NCI-H187 treated with DMSO at 0.1 percent for 48 hours (cell line): Measurements from ENCODE around the gene MEX3C.

Experiments used
- DNase-seq: peaks from one replicate; lab custom pipeline; 2025; lab: John Stamatoyannopoulos, UW

MEX3C gene

DNA sequence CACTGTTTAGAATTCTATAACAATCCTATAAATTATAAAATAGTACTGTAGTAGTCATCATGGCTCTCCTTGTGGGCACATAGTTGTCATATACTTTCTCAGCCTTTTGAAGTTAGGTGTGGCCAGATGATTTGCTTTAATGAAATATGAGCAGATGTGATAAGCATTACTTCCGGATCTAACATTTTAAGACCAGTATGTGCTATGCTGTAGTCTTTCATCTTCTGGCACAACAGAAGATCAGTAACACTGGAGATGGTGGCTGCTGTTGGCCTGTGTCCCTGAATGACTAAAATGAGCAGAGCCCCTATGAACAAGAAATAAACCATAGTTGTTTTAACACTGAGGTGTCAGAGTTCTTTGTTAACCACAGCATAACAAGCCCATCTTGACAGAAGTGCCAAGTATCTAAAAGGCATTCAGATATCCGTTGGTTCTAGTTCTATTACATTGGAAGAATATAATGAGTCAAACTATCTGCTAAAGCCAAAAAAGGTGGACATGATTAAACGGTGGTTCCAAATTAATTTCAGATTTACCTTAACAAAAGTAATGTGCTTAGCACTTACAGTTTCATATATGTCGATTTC, 6.3 kb downstream of the MEX3C start:
- DNase-seq = no peak

DNA sequence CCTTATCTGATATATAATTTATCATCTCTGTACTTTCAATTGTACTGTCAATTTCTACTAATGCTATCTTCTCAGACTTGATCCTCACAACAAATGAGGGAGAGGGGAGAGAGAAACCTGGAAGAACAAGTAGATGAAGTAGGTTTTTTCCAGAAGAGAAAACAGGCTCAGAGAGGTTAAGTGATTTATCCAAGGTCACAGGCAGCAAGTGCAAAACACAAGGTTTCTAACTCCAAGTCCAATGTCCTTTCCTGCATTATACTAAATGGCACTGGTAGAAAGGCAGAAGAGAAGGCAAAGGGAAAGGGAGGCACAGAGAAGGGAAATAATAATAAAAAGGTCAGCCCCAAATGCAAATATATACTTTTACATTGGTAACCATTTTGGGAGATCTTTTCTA, 7.5 kb downstream of the MEX3C start:
- DNase-seq = no peak

DNA sequence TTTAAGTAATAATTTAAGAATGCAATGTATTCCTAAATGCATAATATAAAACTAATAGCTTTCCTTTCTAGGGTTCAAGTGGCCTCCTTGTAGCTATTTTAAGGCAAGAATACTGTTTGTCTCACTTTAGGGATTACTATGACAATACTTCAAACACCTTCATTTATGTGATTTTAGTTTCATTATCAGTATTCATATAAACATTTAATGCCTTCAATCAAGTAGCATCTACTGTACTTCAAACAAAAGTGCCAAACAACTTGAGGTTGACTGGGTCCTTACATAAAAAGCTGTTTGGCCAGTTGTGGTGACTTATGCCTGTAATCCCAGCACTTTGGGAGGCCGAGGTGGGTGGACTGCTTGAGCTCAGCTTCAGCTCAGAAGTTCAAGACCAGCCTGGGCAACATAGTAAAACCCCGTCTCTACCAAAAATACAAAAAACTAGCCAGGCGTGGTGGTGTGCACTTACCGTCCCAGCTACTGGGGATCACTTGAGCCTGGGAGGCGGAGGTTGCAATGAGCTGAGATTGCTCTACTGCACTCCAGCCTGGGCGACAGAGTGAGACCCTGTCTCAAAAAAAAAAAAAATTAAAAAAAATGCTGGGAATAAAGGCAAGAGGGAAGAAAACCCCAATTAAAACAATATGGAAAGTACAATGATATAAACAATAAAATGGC, 9.3 kb downstream of the MEX3C start:
- no peak for DNase-seq

DNA sequence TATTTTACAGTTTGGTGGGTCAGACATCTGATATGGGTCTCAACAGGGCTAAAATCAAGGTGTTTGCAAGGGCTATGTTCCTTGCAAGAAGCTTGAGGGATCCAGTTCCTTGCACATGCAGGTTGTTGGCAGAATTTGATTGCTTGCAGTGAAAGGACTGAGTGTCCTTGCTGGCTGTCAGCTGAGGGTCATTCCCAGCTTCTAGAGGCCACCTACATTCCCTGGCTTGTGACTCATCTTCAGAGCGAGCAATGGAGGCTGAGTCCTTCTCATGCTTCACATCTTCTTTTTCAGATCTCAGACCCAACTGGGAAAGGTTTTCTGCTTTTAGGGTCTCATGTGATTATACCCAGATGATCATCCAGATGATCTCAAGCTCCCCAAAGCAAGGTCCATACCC, 12.4 kb downstream of the MEX3C start:
- DNase-seq = no peak

DNA sequence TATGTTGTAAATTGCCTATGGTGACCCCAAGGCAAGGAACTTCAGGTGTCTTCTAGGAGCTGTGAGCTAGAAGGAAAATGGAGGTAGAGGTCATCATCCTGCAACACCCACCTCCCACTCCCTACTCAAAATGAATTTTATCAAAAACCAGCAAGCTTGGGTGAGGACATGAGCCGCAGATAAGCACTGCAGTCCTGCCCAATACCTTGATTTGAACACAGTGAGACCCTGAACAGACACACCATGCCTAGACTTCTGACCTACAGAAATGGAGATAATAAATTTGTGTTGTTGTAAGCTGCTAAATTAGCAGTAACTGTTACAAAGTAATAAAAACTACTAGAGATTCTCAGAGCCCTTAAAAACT, 13.4 kb downstream of the MEX3C start:
- DNase-seq = no peak

DNA sequence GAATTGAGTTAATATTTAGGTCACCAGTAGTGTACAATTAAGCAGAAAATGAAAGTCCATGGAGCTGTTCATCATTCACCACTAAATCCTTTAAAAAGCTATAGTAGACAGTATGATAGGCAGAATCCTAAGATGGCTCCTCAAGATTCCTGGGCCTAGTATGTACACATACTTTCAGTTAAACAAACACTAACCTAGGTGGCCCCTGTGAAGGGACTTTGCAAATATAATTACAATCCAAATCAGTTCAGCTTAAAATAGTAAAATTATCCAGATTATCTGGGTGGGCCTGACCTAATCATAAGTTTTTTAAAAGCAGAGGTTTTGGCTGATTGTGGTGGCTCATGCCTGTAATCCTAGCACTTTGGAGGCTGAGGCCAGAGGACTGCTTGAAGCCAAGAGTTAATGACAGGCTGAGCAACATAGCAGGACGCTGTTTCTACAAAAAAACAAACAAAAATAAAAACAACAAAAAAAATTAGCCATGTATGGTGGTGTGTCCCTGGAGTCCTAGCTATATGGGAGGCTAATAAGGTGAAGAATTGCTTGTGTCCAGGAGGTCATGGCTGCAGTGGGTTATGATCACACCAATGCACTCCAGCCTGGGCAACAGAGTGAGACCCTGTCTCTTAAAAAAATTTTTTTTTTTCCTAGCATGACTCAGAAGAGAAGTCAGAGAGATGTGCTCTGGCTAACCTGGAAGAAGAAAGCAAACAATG, 13.9 kb downstream of the MEX3C start:
- no peak for DNase-seq

DNA sequence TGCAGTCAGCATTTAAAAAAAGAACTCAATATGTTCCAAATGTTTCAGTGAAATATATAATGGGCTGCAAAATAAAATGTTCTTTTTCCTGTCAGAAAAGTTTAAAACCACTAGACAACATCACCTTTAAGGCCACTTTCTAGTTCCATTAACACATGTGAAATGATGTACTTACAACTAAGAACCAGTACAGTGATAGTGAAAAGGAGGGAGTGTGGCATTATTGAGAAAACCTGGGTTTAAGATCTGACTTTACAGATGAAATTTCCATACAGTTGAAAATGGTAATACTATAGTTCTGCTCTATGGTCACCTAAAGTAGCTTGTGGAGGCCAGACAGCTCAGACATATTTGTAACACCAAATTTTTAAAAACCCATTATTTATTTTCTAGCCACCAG, 14.7 kb downstream of the MEX3C start:
- DNase-seq = no peak

DNA sequence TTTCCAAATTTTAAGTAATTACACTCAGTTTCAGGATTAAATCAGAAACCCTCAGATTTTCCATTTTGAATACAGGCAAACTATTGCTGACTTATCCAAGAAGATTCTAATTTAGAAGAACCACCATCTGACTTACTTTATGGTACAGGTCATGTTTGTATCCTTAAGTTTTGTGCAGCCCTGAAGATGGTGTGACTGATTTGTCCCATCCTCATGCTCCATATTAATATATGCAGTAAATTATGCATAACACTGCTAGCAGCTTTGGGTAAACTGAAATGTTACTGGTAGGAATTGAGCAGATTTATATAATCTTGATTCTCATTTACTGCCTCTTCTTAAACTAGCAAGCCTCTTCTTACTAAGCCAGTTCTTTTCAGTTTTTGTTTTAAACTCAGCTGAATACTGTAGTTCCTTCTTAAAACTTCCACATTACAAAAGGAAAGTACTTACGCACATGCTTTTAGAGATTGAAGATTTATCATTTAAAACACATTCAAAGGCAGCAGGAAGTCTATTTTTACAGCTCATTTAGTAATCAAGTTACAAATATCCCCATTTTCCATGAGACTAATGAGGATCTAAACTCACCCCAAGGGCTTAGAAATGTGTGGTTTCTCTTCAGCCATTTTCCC, 25.7 kb downstream of the MEX3C start:
- no peak for DNase-seq

DNA sequence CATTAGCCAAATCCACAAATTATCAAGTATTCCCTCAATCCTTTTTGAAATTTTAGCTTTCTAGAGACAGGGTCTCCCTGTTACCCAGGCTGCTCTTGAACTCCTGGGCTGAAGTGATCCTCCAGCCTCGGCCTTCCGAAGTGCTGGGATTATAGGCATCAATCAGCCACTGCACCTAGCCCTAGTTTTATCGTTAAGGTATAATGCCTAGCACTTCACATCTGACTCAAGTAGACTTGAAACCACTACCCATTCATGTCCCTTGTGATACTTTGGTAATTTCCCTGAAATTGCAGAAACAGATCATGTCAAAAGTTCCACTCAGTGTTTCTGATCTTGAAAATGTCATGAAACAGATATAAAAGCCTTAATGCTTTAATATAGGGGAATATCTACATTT, 26.3 kb downstream of the MEX3C start:
- DNase-seq = no peak

DNA sequence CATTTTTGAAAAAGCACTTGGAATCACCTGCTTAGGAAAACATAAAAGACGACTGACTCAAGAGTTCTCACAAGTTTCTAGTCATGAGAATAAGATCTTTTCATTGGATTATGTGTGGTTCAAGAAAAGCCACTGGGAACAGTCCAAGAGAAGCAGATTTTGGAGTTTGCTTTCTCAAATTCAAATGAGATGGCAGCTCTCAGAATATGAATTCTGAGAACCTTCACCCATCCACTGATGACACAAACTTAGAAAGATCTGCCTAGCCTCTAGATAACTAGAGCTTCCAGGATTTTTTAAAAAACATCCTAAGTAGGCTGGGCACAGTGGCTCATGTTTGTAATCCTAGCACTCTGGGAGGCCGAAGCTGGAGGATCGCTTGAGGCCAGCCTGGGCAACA, 26.8 kb downstream of the MEX3C start:
- DNase-seq = no peak

DNA sequence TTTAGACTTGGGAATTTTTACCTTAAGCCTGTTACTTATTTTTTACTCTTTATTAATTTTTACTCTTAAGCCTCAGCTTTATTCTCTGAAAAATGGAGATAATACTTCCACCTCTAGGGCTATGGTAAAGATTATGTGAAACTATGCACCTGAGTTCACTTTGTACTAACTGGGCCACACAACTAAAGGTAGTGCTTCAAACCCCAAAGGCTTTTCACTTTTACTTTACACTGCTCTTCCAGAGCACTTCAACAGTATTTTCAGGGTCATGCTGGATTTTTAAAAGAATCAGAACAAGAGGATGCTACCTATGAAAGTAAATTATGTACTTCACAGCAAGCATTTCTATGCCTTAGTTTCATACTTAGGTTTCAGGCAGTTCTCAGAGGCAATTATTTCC, 27.8 kb downstream of the MEX3C start:
- no peak for DNase-seq

DNA sequence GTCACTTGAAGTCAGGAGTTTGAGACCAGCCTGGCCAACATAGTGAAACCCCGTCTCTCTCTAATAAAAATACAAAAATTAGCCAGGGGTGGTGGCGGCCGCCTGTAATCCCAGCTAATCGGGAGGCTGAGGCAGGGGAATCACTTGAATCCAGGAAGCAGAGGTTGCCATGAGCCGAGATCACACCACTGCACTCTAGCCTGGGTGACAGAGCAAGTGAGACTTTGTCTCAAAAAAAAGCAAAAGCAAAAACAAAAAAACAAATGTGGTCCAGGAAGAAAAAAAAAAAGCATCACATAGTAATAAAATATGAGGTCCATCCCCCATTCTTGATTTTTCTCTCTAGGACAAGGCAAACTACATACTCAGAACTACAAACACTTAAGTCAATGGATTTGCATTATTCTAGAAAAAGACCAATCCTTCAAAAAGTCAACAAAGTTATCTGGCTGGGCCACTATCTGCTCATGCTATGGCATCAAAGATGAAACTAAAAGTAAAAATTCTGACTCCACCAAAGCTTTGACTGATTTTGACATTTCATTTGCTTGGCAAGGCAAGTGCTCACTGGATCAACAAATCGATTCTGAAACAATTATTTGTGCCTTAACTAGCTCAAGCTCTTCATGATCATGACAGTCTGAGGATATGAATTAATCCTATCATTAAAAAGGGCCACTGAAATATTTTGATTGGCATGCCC, 28.4 kb downstream of the MEX3C start:
- DNase-seq = no peak

DNA sequence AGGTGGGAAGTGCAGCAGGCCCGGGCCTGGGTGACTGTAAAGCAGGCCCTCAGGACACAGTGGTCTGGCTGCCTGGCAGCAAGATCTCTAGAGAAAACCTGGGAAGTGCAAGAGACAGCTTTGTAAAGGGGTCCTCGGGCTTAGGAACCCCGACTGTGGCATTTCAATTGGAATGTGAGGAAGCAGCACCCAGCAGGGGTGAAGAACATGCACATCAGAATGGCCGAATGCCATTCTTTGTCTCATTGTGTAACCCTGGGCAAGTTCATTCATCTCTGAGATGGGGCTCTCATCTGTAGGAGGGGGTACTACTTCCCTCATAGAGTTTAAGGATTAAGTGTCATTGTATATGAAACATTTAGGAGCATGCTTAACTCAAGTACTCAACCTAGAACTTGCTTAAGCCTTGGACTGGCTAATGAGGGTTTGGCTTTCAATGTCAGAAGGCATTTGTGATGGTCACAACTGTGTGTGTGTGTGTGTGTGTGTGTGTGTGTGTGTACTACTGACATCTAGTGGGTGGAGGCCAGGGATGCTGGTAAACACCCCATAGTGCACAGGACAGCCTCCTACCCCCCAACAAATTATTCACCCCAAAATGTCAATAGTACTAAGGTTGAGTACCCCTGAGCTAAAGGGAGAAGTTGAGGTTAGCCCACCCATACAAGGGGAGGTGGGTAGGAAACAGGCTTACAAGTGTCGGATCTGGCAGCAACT, 29.3 kb downstream of the MEX3C start:
- DNase-seq = no peak

DNA sequence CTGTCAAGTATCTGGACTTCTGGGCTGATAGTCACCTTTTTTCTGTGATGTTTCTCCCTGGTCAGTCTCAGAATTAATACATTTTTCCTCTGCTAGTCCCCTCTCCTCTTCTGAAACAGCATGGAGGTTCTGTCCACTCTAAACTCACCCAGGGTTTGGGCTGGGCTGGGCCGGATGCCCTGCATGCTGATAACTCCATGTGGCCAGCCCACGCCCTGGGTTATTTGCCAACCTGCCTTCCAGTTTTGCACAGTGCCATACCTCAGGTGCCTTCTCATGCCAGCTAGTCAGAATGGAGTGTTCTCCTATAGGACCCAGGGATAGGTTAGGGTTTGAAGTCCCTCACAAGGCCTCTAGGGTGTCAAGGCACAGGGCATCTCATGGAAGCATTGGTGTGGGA, 32.2 kb downstream of the MEX3C start:
- no peak for DNase-seq

DNA sequence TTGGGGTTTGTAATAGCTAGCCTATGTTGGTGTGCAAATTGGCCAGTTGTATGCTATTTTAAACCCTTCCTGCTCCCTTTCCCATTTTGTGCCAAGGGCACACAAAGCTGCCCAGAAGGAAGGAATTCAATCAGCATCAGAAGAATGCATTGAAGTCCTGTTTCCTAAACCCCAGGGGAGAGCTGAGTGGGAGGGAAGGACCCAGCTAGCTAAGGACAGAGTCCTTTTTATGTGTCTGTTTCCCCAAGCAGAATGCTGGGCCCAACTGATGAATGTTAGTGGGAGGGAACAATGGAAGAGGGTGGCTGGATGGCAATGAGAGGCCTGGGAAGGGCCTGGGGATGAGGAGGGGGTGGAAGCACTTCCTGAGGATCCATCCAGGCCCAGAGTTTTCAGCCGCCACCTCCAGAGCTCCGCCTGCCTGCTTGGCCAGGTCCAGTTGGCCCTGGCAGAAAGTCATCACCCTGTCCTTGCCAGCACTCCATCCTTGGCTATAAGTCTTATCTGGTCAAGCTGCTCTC, 32.7 kb downstream of the MEX3C start:
- DNase-seq = no peak

DNA sequence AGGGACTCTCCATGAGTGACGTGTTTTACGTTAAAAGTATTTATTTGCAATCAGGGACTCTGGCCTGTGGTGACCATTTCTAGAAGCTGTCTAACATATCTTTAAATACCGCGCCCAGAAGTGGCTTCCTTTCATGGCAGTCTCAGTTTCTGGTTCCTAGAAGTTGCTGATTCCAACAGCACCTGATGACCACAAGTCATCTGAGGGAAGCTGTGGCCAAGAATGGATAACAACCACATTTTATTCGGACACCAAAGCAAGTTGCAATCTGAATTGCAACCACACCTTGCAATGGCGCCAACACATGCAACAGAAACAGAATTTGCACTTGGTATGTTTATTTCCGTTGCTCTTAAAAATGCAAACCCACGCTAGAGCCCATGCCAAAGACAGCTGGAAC, 33.1 kb downstream of the MEX3C start:
- DNase-seq = no peak

DNA sequence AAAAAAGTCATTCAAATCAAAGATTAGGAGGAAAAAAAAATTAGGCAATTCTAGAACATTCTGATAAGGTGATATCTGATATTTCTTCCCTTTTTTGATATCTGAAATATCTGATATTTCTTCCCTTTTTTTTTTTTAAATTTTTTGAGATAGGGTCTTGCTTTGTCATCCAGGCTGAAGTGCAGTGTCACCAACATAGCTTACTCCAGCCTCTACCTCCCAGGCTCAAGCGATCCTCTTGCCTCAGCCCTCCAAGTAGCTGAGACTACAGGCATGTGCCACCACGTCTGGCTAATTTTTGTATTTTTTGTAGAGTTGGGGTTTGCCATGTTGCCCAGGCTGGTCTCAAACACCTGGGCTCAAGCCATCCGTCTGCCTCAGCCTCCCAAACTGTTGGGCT, 33.9 kb downstream of the MEX3C start:
- DNase-seq = no peak

DNA sequence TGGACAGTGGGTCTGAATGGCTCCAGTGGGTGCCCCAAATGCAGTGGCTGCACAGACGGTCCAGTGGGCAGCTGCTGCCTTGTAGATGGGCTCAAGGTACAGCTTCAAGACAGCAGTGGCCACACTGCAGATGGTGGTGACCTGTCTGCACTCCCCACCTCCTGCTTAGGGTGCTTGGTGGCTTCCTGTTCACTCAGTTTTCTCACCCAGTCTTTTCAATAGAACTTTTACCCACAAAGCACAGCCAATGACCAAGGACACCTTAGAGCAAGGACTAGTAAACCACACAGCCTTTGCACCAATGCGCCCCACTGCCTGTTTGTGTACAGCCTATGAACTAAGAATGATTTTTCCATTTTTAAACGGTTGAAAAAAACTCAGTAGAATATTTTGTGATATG, 34.9 kb downstream of the MEX3C start:
- no peak for DNase-seq

DNA sequence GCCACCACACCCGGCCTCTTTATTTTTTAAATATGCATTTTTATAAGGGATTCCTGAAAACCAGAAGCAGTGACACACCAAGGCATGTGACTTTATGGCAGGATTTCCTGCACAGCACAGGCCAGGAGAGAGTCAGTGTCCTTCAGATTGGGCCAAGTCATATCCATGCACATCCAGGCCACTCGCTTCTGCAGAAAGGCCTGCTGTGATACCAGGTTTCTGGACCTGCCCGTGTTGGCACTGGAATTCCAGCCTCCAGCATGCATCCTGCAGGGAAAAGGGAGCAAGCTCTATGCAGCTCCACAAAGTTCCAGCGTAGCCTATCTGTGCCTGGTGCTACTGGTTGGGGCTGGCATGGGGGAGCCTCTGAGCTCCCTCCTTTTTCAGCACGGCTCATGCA, 36.8 kb downstream of the MEX3C start:
- DNase-seq = no peak

DNA sequence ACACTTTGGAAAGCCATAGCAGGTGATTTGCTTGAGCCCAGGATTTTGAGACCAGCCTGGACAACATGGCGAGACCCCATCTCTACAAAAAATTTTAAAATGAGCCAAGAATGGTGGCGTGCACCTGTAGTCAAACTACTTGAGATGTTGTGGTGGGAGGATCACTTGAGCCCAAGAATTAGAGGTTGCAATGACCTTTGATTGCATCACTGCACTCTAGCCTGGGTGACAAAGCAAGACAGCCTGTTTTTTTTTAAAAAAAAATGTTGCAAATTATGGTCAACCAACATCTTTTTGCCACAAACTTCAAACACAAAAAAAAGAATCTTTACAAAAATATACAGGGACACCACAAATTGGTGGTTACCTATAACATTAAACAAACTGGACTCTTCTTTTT, 40.3 kb downstream of the MEX3C start:
- no peak for DNase-seq

DNA sequence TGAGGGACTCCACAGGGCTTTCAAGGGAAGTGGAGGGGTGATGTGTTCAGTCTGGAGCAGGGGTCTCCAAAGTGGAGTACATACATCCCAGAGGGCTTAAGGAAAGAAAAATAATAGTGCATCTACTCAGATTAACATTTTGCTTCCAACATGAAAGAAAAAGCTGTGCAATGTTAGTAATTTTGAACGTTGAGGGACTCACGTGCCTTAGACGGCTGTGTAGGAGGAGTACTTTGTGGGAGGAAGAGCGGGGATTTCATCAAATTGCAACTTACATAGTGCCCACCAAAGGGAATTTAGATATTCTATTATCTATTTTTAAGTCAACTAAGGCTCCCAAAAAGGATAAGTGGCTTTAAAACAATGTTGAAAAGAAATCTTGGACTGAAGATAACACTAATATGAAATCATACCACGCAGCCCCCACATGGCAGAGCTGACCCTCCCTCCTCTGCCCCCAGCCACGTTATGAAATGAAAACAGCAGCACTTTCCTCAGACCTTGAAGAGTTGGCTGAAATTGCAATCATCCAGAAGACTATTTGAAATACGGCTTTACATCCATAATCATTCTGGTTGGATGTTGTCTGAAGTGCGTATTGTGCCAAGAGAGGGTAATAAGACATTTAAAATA, 42.9 kb downstream of the MEX3C start:
- no peak for DNase-seq
